ENCODE measurements around the gene HIPK2.

HIPK2 gene

GRCh38 chr7:139713061-139713460 is 64.7 kb downstream of the HIPK2 start:
- Histone ChIP-seq H3K4me1 (ENCODE audit: insufficient read depth, low read length) (no peaks in the 10 kb centered on the region), H3K27ac (ENCODE audit: low read length) (no peak overlapping the region), H3K4me3 (ENCODE audit: low read depth in 1 of 2, low read length in 2 of 2) (no peak overlapping the region), H3K9ac (ENCODE audit: low read depth, low read length) (no peak overlapping the region), H2AFZ (ENCODE audit: low read depth, low read length) (no peak overlapping the region), H3K9me3 (ENCODE audit: insufficient read depth, low read length, severe bottlenecking) (no peaks in the 10 kb centered on the region), H3K4me2 (ENCODE audit: insufficient read depth, low read length) (no peak overlapping the region), H4K20me1 (ENCODE audit: insufficient read depth, low read length) (peaks cover 6% of the 10 kb centered on the region; the same call in 1 of the 2 replicates), H3K79me2 (ENCODE audit: insufficient read depth, low read length) (no peaks in the 10 kb centered on the region), H3K36me3 (ENCODE audit: insufficient read depth, low read length) (peaks cover 19% of the 10 kb centered on the region), H3K27me3 (ENCODE audit: insufficient read depth, low read length, poor library complexity) (no peaks in the 10 kb centered on the region)
- ATAC-seq (ENCODE audit: insufficient read depth, low read depth) (no peak), DNase-seq (no peak)
- TF ChIP-seq CTCF (IDR thresholded peaks at IDR 0.05; ENCODE audit: borderline replicate concordance, extremely low read depth, low read length, poor library complexity, severe bottlenecking) = no peak
- no peak for TF ChIP-seq EZH2 (IDR thresholded peaks at IDR 0.05; ENCODE audit: borderline replicate concordance, low read depth, low read length, severe bottlenecking)

- H3K36me3 ChIP-seq (ENCODE audit: insufficient read depth, low read length) = peaks cover 19% of the 10 kb centered on the region
- no peak overlapping the region for H3K4me2 ChIP-seq (ENCODE audit: insufficient read depth, low read length)
- H2AFZ ChIP-seq (ENCODE audit: low read depth, low read length) = no peak overlapping the region
- H3K27ac ChIP-seq (ENCODE audit: low read length) = no peak overlapping the region
- H3K79me2 ChIP-seq (ENCODE audit: insufficient read depth, low read length) = no peaks in the 10 kb centered on the region
- H3K27me3 ChIP-seq (ENCODE audit: insufficient read depth, low read length, poor library complexity) = no peaks in the 10 kb centered on the region
- no peak for DNase-seq
- H4K20me1 ChIP-seq (ENCODE audit: insufficient read depth, low read length) = peaks cover 6% of the 10 kb centered on the region; the same call in 1 of the 2 replicates
- no peak overlapping the region for H3K9ac ChIP-seq (ENCODE audit: low read depth, low read length)
- H3K4me3 ChIP-seq (ENCODE audit: low read depth in 1 of 2, low read length in 2 of 2) = no peak overlapping the region
- ATAC-seq (ENCODE audit: insufficient read depth, low read depth) = no peak
- no peaks in the 10 kb centered on the region for H3K9me3 ChIP-seq (ENCODE audit: insufficient read depth, low read length, severe bottlenecking)
- H3K4me1 ChIP-seq (ENCODE audit: insufficient read depth, low read length) = no peaks in the 10 kb centered on the region
- TF ChIP-seq CTCF (IDR thresholded peaks at IDR 0.05; ENCODE audit: borderline replicate concordance, extremely low read depth, low read length, poor library complexity, severe bottlenecking) (no peak), EZH2 (IDR thresholded peaks at IDR 0.05; ENCODE audit: borderline replicate concordance, low read depth, low read length, severe bottlenecking) (no peak)
Observed at GRCh38 chr7:139711991-139712743, 65.6 kb downstream of the HIPK2 start.

- H3K4me3 ChIP-seq (ENCODE audit: low read depth in 1 of 2, low read length in 2 of 2) = no peak overlapping the region
- peaks cover 4% of the 10 kb centered on the region; the same call in 1 of the 2 replicates for H3K36me3 ChIP-seq (ENCODE audit: insufficient read depth, low read length)
- H2AFZ ChIP-seq (ENCODE audit: low read depth, low read length) = no peak overlapping the region
- ATAC-seq (ENCODE audit: insufficient read depth, low read depth) = no peak
- H3K4me2 ChIP-seq (ENCODE audit: insufficient read depth, low read length) = no peak overlapping the region
- TF ChIP-seq CTCF (IDR thresholded peaks at IDR 0.05; ENCODE audit: borderline replicate concordance, extremely low read depth, low read length, poor library complexity, severe bottlenecking) (no peak), EZH2 (IDR thresholded peaks at IDR 0.05; ENCODE audit: borderline replicate concordance, low read depth, low read length, severe bottlenecking) (no peak)
- no peak for DNase-seq
- H3K9ac ChIP-seq (ENCODE audit: low read depth, low read length) = no peak overlapping the region
- no peaks in the 10 kb centered on the region for H3K79me2 ChIP-seq (ENCODE audit: insufficient read depth, low read length)
- no peaks in the 10 kb centered on the region for H3K9me3 ChIP-seq (ENCODE audit: insufficient read depth, low read length, severe bottlenecking)
- H3K4me1 ChIP-seq (ENCODE audit: insufficient read depth, low read length) = no peaks in the 10 kb centered on the region
- peaks cover 8% of the 10 kb centered on the region; the same call in 1 of the 2 replicates for H4K20me1 ChIP-seq (ENCODE audit: insufficient read depth, low read length)
- H3K27me3 ChIP-seq (ENCODE audit: insufficient read depth, low read length, poor library complexity) = no peaks in the 10 kb centered on the region
- H3K27ac ChIP-seq (ENCODE audit: low read length) = no peak overlapping the region
Observed at GRCh38 chr7:139710036-139710435, 67.8 kb downstream of the HIPK2 start.

Measured in DND-41 (cell line).